GM12864 (cell line): ENCODE data around the gene PRAF2.

ENCODE experiments used
- DNase-seq: peaks from one replicate; pipeline ENCODE4 v3.0.0-alpha.2; 2011; ENCODE audit warnings: low read depth
- H3K4me3 ChIP-seq: 2 replicates; pipeline ENCODE4 v1.5.1; 2011; ENCODE audit warnings: mild to moderate bottlenecking, low read depth, low read length, control low read depth
- CTCF ChIP-seq: IDR thresholded peaks from 2 replicates; pipeline ENCODE4 v1.5.1; 2011; ENCODE audit warnings: low read depth, mild to moderate bottlenecking, moderate library complexity, low read length, control low read depth, inconsistent platforms; ENCODE audit errors: missing control alignments

The PRAF2 gene

GRCh38 chrX:49061490-49061889 lies 12.3 kb downstream of the PRAF2 start:
- no peak for TF ChIP-seq CTCF
- no peak for DNase-seq
- no peak overlapping the region for H3K4me3 ChIP-seq

GRCh38 chrX:49060914-49061313 lies 12.9 kb downstream of the PRAF2 start:
- no peak for TF ChIP-seq CTCF
- no peak overlapping the region for H3K4me3 ChIP-seq
- DNase-seq, result no peak

- no peak for TF ChIP-seq CTCF
- H3K4me3 ChIP-seq, result no peak overlapping the region
- no peak for DNase-seq
These were observed 14.1 kb downstream of the PRAF2 start for GRCh38 chrX:49059681-49060085.

GRCh38 chrX:49059201-49059600 lies 14.6 kb downstream of the PRAF2 start:
- DNase-seq, result no peak
- no peak for TF ChIP-seq CTCF
- H3K4me3 ChIP-seq, result no peak overlapping the region

- DNase-seq, result no peak
- H3K4me3 ChIP-seq, result no peak within 1 kb of the TSS
- TF ChIP-seq CTCF, result no peak
These were observed 15.0 kb downstream of the PRAF2 start, which contains the start of gene CCDC120 for GRCh38 chrX:49058794-49059193. TSS of gene CCDC120 (plus strand) at chrX:49058999. CDS start at chrX:49062042, 3,043 bp downstream.

- peak overlapping the region; percentile 65 for H3K4me3 ChIP-seq
- DNase-seq, result no peak
- TF ChIP-seq CTCF, result no peak
These were observed 19.6 kb downstream of the PRAF2 start for GRCh38 chrX:49054073-49054762.
